Measurements from ENCODE around the gene PIGR. TPM values are rescaled to one million over a fixed set of nuclear protein-coding genes. Genes with fewer than 3 reads are reported as not detected.

The PIGR gene
- total RNA-seq, 2 donors from 2014 or later = not detected

GRCh38 chr1:206929524-206929923 is 16.7 kb downstream of the PIGR start:
- Histone ChIP-seq H3K9ac (ENCODE audit: extremely low read depth, low read length, poor library complexity, severe bottlenecking) (no peak overlapping the region), H3K4me1 (ENCODE audit: control insufficient read depth, insufficient read depth, low read length) (no peaks in the 10 kb centered on the region), H3K36me3 (ENCODE audit: control insufficient read depth, insufficient read depth, low read length) (no peaks in the 10 kb centered on the region), H3K4me3 (ENCODE audit: low read length) (no peak overlapping the region), H3K27ac (ENCODE audit: low read depth, low read length) (no peak overlapping the region), H3K27me3 (ENCODE audit: control insufficient read depth, insufficient read depth, low read length, poor library complexity, severe bottlenecking) (no peaks in the 10 kb centered on the region), H3K9me3 (ENCODE audit: control insufficient read depth, low read length) (no peaks in the 10 kb centered on the region)
- 92% methylated on average over 6 of the region's 6 CpGs; no CpG with 5 or more reads in 1 of the 2 experiments for WGBS, 2 experiments (ENCODE audit: insufficient coverage in 1 of 2, insufficient read length in 1 of 2)
- Mint-ChIP-seq H3K9me3 (no peaks in the 10 kb centered on the region), H3K36me3 (ENCODE audit: low read depth) (no peaks in the 10 kb centered on the region), H3K4me3 (no peak overlapping the region), H3K4me1 (no peaks in the 10 kb centered on the region), H3K27ac (no peak overlapping the region), H3K27me3 (ENCODE audit: insufficient read depth) (peaks cover 1% of the 10 kb centered on the region)
- DNase-seq = no peak
- peak; percentile 29 for TF ChIP-seq CTCF (conservative IDR thresholded peaks at IDR 0.05)

- Histone ChIP-seq H3K4me3 (ENCODE audit: low read length) (no peak overlapping the region), H3K27ac (ENCODE audit: low read depth, low read length) (no peak overlapping the region), H3K4me1 (ENCODE audit: control insufficient read depth, insufficient read depth, low read length) (no peaks in the 10 kb centered on the region), H3K27me3 (ENCODE audit: control insufficient read depth, insufficient read depth, low read length, poor library complexity, severe bottlenecking) (no peaks in the 10 kb centered on the region), H3K9me3 (ENCODE audit: control insufficient read depth, low read length) (no peaks in the 10 kb centered on the region), H3K9ac (ENCODE audit: extremely low read depth, low read length, poor library complexity, severe bottlenecking) (no peak overlapping the region), H3K36me3 (ENCODE audit: control insufficient read depth, insufficient read depth, low read length) (no peaks in the 10 kb centered on the region)
- Mint-ChIP-seq H3K27ac (no peak overlapping the region), H3K4me3 (no peak overlapping the region), H3K27me3 (ENCODE audit: insufficient read depth) (no peaks in the 10 kb centered on the region), H3K4me1 (no peaks in the 10 kb centered on the region), H3K9me3 (no peaks in the 10 kb centered on the region), H3K36me3 (ENCODE audit: low read depth) (no peaks in the 10 kb centered on the region)
- no peak for TF ChIP-seq CTCF (conservative IDR thresholded peaks at IDR 0.05)
- 99 to 100% methylated on average over 2 of the region's 2 CpGs for WGBS, 2 experiments (ENCODE audit: insufficient coverage in 1 of 2, insufficient read length in 1 of 2)
- no peak for DNase-seq
These were observed 20.0 kb downstream of the PIGR start for GRCh38 chr1:206926286-206926685.

- DNase-seq = peak; percentile 81
- Histone ChIP-seq H3K36me3 (ENCODE audit: control insufficient read depth, insufficient read depth, low read length) (no peaks in the 10 kb centered on the region), H3K9ac (ENCODE audit: extremely low read depth, low read length, poor library complexity, severe bottlenecking) (no peak overlapping the region), H3K27me3 (ENCODE audit: control insufficient read depth, insufficient read depth, low read length, poor library complexity, severe bottlenecking) (no peaks in the 10 kb centered on the region), H3K27ac (ENCODE audit: low read depth, low read length) (no peak overlapping the region), H3K4me1 (ENCODE audit: control insufficient read depth, insufficient read depth, low read length) (no peaks in the 10 kb centered on the region), H3K9me3 (ENCODE audit: control insufficient read depth, low read length) (no peaks in the 10 kb centered on the region), H3K4me3 (ENCODE audit: low read length) (no peak overlapping the region)
- 83 to 85% methylated on average over 9 to 11 of the region's 11 CpGs for WGBS, 2 experiments (ENCODE audit: insufficient coverage in 1 of 2, insufficient read length in 1 of 2)
- H3K27me3 Mint-ChIP-seq (ENCODE audit: insufficient read depth) = no peaks in the 10 kb centered on the region
- H3K36me3 Mint-ChIP-seq (ENCODE audit: low read depth) = no peaks in the 10 kb centered on the region
- H3K4me3 Mint-ChIP-seq = no peak overlapping the region
- H3K4me1 Mint-ChIP-seq = no peaks in the 10 kb centered on the region
- TF ChIP-seq CTCF (conservative IDR thresholded peaks at IDR 0.05) = peak; percentile 34
- no peaks in the 10 kb centered on the region for H3K9me3 Mint-ChIP-seq
- no peak overlapping the region for H3K27ac Mint-ChIP-seq
These were observed 21.0 kb downstream of the PIGR start for GRCh38 chr1:206925106-206925736.
